ENCODE data around the gene PTPRN2. TPM values are rescaled to one million over a fixed set of nuclear protein-coding genes. Genes with fewer than 3 reads are reported as not detected.

PTPRN2 gene
- total RNA-seq, 1 donor from 2014 or later, result 2.4 TPM

- Histone ChIP-seq H3K4me3 (ENCODE audit: low read depth, low read length) (no peak overlapping the region), H3K36me3 (ENCODE audit: control insufficient read depth, insufficient read depth, low read length) (no peaks in the 10 kb centered on the region), H3K27me3 (ENCODE audit: control insufficient read depth, insufficient read depth, low read length) (no peaks in the 10 kb centered on the region)
- DNase-seq (ENCODE audit: low read depth), result no peak
- TF ChIP-seq CTCF (IDR thresholded peaks at IDR 0.05; ENCODE audit: insufficient read depth, low read length, poor library complexity, severe bottlenecking), result no peak
Measured at GRCh38 chr7:157974678-157975230, 612.9 kb downstream of the PTPRN2 start.

GRCh38 chr7:157973971-157974677, 613.5 kb downstream of the PTPRN2 start:
- DNase-seq (ENCODE audit: low read depth), result no peak
- TF ChIP-seq CTCF (IDR thresholded peaks at IDR 0.05; ENCODE audit: insufficient read depth, low read length, poor library complexity, severe bottlenecking), result no peak
- no peaks in the 10 kb centered on the region for H3K27me3 ChIP-seq (ENCODE audit: control insufficient read depth, insufficient read depth, low read length)
- no peaks in the 10 kb centered on the region for H3K36me3 ChIP-seq (ENCODE audit: control insufficient read depth, insufficient read depth, low read length)
- no peak overlapping the region for H3K4me3 ChIP-seq (ENCODE audit: low read depth, low read length)

GRCh38 chr7:157972914-157973313, 614.7 kb downstream of the PTPRN2 start:
- DNase-seq (ENCODE audit: low read depth), result no peak

GRCh38 chr7:157971501-157971900, 616.1 kb downstream of the PTPRN2 start:
- Histone ChIP-seq H3K36me3 (ENCODE audit: control insufficient read depth, insufficient read depth, low read length) (no peaks in the 10 kb centered on the region), H3K27me3 (ENCODE audit: control insufficient read depth, insufficient read depth, low read length) (no peaks in the 10 kb centered on the region), H3K4me3 (ENCODE audit: low read depth, low read length) (no peak overlapping the region)
- TF ChIP-seq CTCF (IDR thresholded peaks at IDR 0.05; ENCODE audit: insufficient read depth, low read length, poor library complexity, severe bottlenecking), result no peak
- no peak for DNase-seq (ENCODE audit: low read depth)

More at GRCh38 chr7:157972914-157973313, 614.7 kb downstream of the PTPRN2 start:
- Histone ChIP-seq H3K27me3 (ENCODE audit: control insufficient read depth, insufficient read depth, low read length) (no peaks in the 10 kb centered on the region), H3K4me3 (ENCODE audit: low read depth, low read length) (no peak overlapping the region), H3K36me3 (ENCODE audit: control insufficient read depth, insufficient read depth, low read length) (no peaks in the 10 kb centered on the region)
- no peak for TF ChIP-seq CTCF (IDR thresholded peaks at IDR 0.05; ENCODE audit: insufficient read depth, low read length, poor library complexity, severe bottlenecking)

GRCh38 chr7:157970744-157971143, 616.9 kb downstream of the PTPRN2 start:
- no peak overlapping the region for H3K4me3 ChIP-seq (ENCODE audit: low read depth, low read length)
- no peaks in the 10 kb centered on the region for H3K27me3 ChIP-seq (ENCODE audit: control insufficient read depth, insufficient read depth, low read length)
- no peaks in the 10 kb centered on the region for H3K36me3 ChIP-seq (ENCODE audit: control insufficient read depth, insufficient read depth, low read length)
- no peak for DNase-seq (ENCODE audit: low read depth)
- no peak for TF ChIP-seq CTCF (IDR thresholded peaks at IDR 0.05; ENCODE audit: insufficient read depth, low read length, poor library complexity, severe bottlenecking)

GRCh38 chr7:157969995-157970394, 617.6 kb downstream of the PTPRN2 start:
- Histone ChIP-seq H3K4me3 (ENCODE audit: low read depth, low read length) (no peak overlapping the region), H3K27me3 (ENCODE audit: control insufficient read depth, insufficient read depth, low read length) (no peaks in the 10 kb centered on the region), H3K36me3 (ENCODE audit: control insufficient read depth, insufficient read depth, low read length) (no peaks in the 10 kb centered on the region)
- TF ChIP-seq CTCF (IDR thresholded peaks at IDR 0.05; ENCODE audit: insufficient read depth, low read length, poor library complexity, severe bottlenecking), result no peak
- DNase-seq (ENCODE audit: low read depth), result no peak

All from kidney epithelial cell (primary cell).